ENCODE measurements around the gene NXN. TPM values are rescaled to one million over a fixed set of nuclear protein-coding genes. Genes with fewer than 3 reads are reported as not detected.
A peak's percentile ranks its signal among the peaks of the same experiment; 100 is the strongest.
"Not testable (repeated sequence)": the region's sequence is repeated elsewhere in the genome, so short reads cannot be mapped to it uniquely, and the experiment has no call there.

Gene NXN
- total and polyA plus RNA-seq, 4 experiments from 2014 or later = 0.55 to 2.7 (median 1.9) TPM

GRCh38 chr17:850086-850850 is 129.3 kb downstream of the NXN start:
- no peak overlapping the region for H3K27ac ChIP-seq (ENCODE audit: low read depth, low read length)
- H3K4me1 ChIP-seq (ENCODE audit: insufficient read depth, low read length) = peaks cover 10% of the 10 kb centered on the region
- POLR2A ChIA-PET (ENCODE audit: partially characterized antibody) = no interaction called here
- H3K27ac Mint-ChIP-seq = peak overlapping the region in 1 of 7 donors; percentile 55
- DNase-seq = no peak
- H3K4me1 Mint-ChIP-seq = peaks cover 5 to 17% (median 11%) of the 10 kb centered on the region in 4 donors
- no peak overlapping the region for H3K4me3 Mint-ChIP-seq
- H3K36me3 Mint-ChIP-seq = no peaks in the 10 kb centered on the region
- peaks cover 7% of the 10 kb centered on the region for H3K27me3 ChIP-seq (ENCODE audit: insufficient read depth, low read length)
- no peaks in the 10 kb centered on the region for H3K36me3 ChIP-seq (ENCODE audit: insufficient read depth, low read length)
- CTCF ChIA-PET (ENCODE audit: partially characterized antibody) = no interaction called here
- no peak overlapping the region for H3K4me3 ChIP-seq (ENCODE audit: low read length in 2 of 2)
- peaks cover 0 to 3% (median 0%) of the 10 kb centered on the region in 8 donors for H3K9me3 Mint-ChIP-seq
- H3K9me3 ChIP-seq (ENCODE audit: control insufficient read depth in 1 of 2, low read length in 2 of 2) = no peaks in the 10 kb centered on the region
- peaks cover 17 to 30% of the 10 kb centered on the region in 2 donors for H3K27me3 Mint-ChIP-seq
- intact Hi-C loops (cut with micrococcal nuclease) = no loop called here

- H3K36me3 ChIP-seq (ENCODE audit: insufficient read depth, low read length) = no peaks in the 10 kb centered on the region
- Mint-ChIP-seq H3K27me3 (peaks cover 21 to 36% of the 10 kb centered on the region in 2 donors), H3K4me1 (peaks cover 5 to 17% (median 12%) of the 10 kb centered on the region in 4 donors), H3K4me3 (no peak overlapping the region), H3K27ac (no peak overlapping the region), H3K36me3 (no peaks in the 10 kb centered on the region), H3K9me3 (peaks cover 0 to 2% (median 0%) of the 10 kb centered on the region in 8 donors)
- POLR2A ChIA-PET (ENCODE audit: partially characterized antibody) = no interaction called here
- intact Hi-C loops (cut with micrococcal nuclease) = no loop called here
- CTCF ChIA-PET (ENCODE audit: partially characterized antibody) = no interaction called here
- DNase-seq = no peak
- H3K4me1 ChIP-seq (ENCODE audit: insufficient read depth, low read length) = peaks cover 10% of the 10 kb centered on the region
- H3K27ac ChIP-seq (ENCODE audit: low read depth, low read length) = no peak overlapping the region
- H3K27me3 ChIP-seq (ENCODE audit: insufficient read depth, low read length) = peaks cover 9% of the 10 kb centered on the region
- H3K9me3 ChIP-seq (ENCODE audit: control insufficient read depth in 1 of 2, low read length in 2 of 2) = no peaks in the 10 kb centered on the region
- no peak overlapping the region for H3K4me3 ChIP-seq (ENCODE audit: low read length in 2 of 2)
Observed at GRCh38 chr17:848402-848801, 131.2 kb downstream of the NXN start.

GRCh38 chr17:846901-847843 is 132.4 kb downstream of the NXN start:
- H3K4me3 Mint-ChIP-seq = peak overlapping the region in 4 of 8 donors; percentile 35 to 51 (median 45)

GRCh38 chr17:841313-841712 is 138.3 kb downstream of the NXN start:
- H3K9me3 ChIP-seq (ENCODE audit: control insufficient read depth in 1 of 2, low read length in 2 of 2) = no peaks in the 10 kb centered on the region
- H3K27me3 Mint-ChIP-seq = peaks cover 12 to 22% of the 10 kb centered on the region in 2 donors
- H3K4me1 Mint-ChIP-seq = peaks cover 0 to 5% (median under 1%) of the 10 kb centered on the region in 4 donors
- ChIA-PET POLR2A (ENCODE audit: partially characterized antibody) (no interaction called here), CTCF (ENCODE audit: partially characterized antibody) (interaction anchor here (1.7 kb wide), 1 partner anchor 10 kb away, joined by 3 read pairs; no protein-coding TSS in a partner anchor)
- peaks cover 6% of the 10 kb centered on the region for H3K27me3 ChIP-seq (ENCODE audit: insufficient read depth, low read length)
- DNase-seq = no peak
- H3K36me3 ChIP-seq (ENCODE audit: insufficient read depth, low read length) = no peaks in the 10 kb centered on the region
- intact Hi-C loops (cut with micrococcal nuclease) = no loop called here
- H3K27ac Mint-ChIP-seq = no peak overlapping the region
- H3K9me3 Mint-ChIP-seq = no peaks in the 10 kb centered on the region
- H3K27ac ChIP-seq (ENCODE audit: low read depth, low read length) = no peak overlapping the region
- H3K36me3 Mint-ChIP-seq = no peaks in the 10 kb centered on the region
- H3K4me1 ChIP-seq (ENCODE audit: insufficient read depth, low read length) = no peaks in the 10 kb centered on the region
- H3K4me3 Mint-ChIP-seq = no peak overlapping the region
- H3K4me3 ChIP-seq (ENCODE audit: low read length in 2 of 2) = no peak overlapping the region

More at GRCh38 chr17:846901-847843, 132.4 kb downstream of the NXN start:
- H3K27me3 ChIP-seq (ENCODE audit: insufficient read depth, low read length) = peaks cover 9% of the 10 kb centered on the region
- no peaks in the 10 kb centered on the region for H3K9me3 ChIP-seq (ENCODE audit: control insufficient read depth in 1 of 2, low read length in 2 of 2)
- peaks cover 23 to 39% of the 10 kb centered on the region in 2 donors for H3K27me3 Mint-ChIP-seq
- ChIA-PET POLR2A (ENCODE audit: partially characterized antibody) (no interaction called here), CTCF (ENCODE audit: partially characterized antibody) (no interaction called here)
- peaks cover 5 to 17% (median 12%) of the 10 kb centered on the region in 4 donors for H3K4me1 Mint-ChIP-seq
- no peak overlapping the region for H3K4me3 ChIP-seq (ENCODE audit: low read length in 2 of 2)
- H3K9me3 Mint-ChIP-seq = peaks cover 0 to 1% (median 0%) of the 10 kb centered on the region in 8 donors
- no peak overlapping the region for H3K27ac ChIP-seq (ENCODE audit: low read depth, low read length)
- no peak for DNase-seq
- H3K27ac Mint-ChIP-seq = no peak overlapping the region
- intact Hi-C loops (cut with micrococcal nuclease) = no loop called here
- H3K36me3 ChIP-seq (ENCODE audit: insufficient read depth, low read length) = no peaks in the 10 kb centered on the region
- H3K36me3 Mint-ChIP-seq = no peaks in the 10 kb centered on the region
- H3K4me1 ChIP-seq (ENCODE audit: insufficient read depth, low read length) = peaks cover 10% of the 10 kb centered on the region

GRCh38 chr17:838486-838885 is 141.1 kb downstream of the NXN start:
- no peak overlapping the region for H3K4me3 Mint-ChIP-seq
- no peaks in the 10 kb centered on the region for H3K4me1 Mint-ChIP-seq
- Histone ChIP-seq H3K27ac (ENCODE audit: low read depth, low read length) (no peak overlapping the region), H3K27me3 (ENCODE audit: insufficient read depth, low read length) (no peaks in the 10 kb centered on the region), H3K9me3 (ENCODE audit: control insufficient read depth in 1 of 2, low read length in 2 of 2) (no peaks in the 10 kb centered on the region), H3K36me3 (ENCODE audit: insufficient read depth, low read length) (no peaks in the 10 kb centered on the region), H3K4me1 (ENCODE audit: insufficient read depth, low read length) (no peaks in the 10 kb centered on the region), H3K4me3 (ENCODE audit: low read length in 2 of 2) (no peak overlapping the region)
- H3K9me3 Mint-ChIP-seq = no peaks in the 10 kb centered on the region
- no peak overlapping the region for H3K27ac Mint-ChIP-seq
- intact Hi-C loops (cut with micrococcal nuclease) = no loop called here
- DNase-seq = no peak
- H3K36me3 Mint-ChIP-seq = no peaks in the 10 kb centered on the region
- ChIA-PET CTCF (ENCODE audit: partially characterized antibody) (no interaction called here), POLR2A (ENCODE audit: partially characterized antibody) (no interaction called here)
- H3K27me3 Mint-ChIP-seq = peaks cover 5 to 11% of the 10 kb centered on the region in 2 donors

GRCh38 chr17:836151-836550 is 143.4 kb downstream of the NXN start:
- Mint-ChIP-seq H3K4me3 (no peak overlapping the region), H3K36me3 (no peaks in the 10 kb centered on the region)
- CTCF ChIA-PET (ENCODE audit: partially characterized antibody) = no interaction called here

GRCh38 chr17:835721-836120 is 143.9 kb downstream of the NXN start:
- H3K9me3 ChIP-seq (ENCODE audit: control insufficient read depth in 1 of 2, low read length in 2 of 2); H3K27me3 ChIP-seq (ENCODE audit: insufficient read depth, low read length); H3K27me3 Mint-ChIP-seq; H3K36me3 Mint-ChIP-seq; intact Hi-C loops (cut with micrococcal nuclease); H3K36me3 ChIP-seq (ENCODE audit: insufficient read depth, low read length); CTCF ChIA-PET (ENCODE audit: partially characterized antibody); H3K4me1 ChIP-seq (ENCODE audit: insufficient read depth, low read length); H3K9me3 Mint-ChIP-seq; DNase-seq; H3K27ac ChIP-seq (ENCODE audit: low read depth, low read length); POLR2A ChIA-PET (ENCODE audit: partially characterized antibody); H3K4me3 ChIP-seq (ENCODE audit: low read length in 2 of 2); H3K4me1 Mint-ChIP-seq; H3K27ac Mint-ChIP-seq; H3K4me3 Mint-ChIP-seq: not testable (repeated sequence)

More at GRCh38 chr17:836151-836550, 143.4 kb downstream of the NXN start:
- no peak for DNase-seq
- H3K27ac ChIP-seq (ENCODE audit: low read depth, low read length) = no peak overlapping the region
- H3K27me3 ChIP-seq (ENCODE audit: insufficient read depth, low read length) = no peaks in the 10 kb centered on the region
- Mint-ChIP-seq H3K9me3 (peaks cover 0 to 4% (median 0%) of the 10 kb centered on the region in 8 donors), H3K27me3 (peaks cover 1 to 3% of the 10 kb centered on the region in 2 donors), H3K4me1 (no peaks in the 10 kb centered on the region), H3K27ac (no peak overlapping the region)
- no peaks in the 10 kb centered on the region for H3K4me1 ChIP-seq (ENCODE audit: insufficient read depth, low read length)
- POLR2A ChIA-PET (ENCODE audit: partially characterized antibody) = no interaction called here
- no peaks in the 10 kb centered on the region for H3K9me3 ChIP-seq (ENCODE audit: control insufficient read depth in 1 of 2, low read length in 2 of 2)
- intact Hi-C loops (cut with micrococcal nuclease) = no loop called here
- no peaks in the 10 kb centered on the region for H3K36me3 ChIP-seq (ENCODE audit: insufficient read depth, low read length)
- H3K4me3 ChIP-seq (ENCODE audit: low read length in 2 of 2) = no peak overlapping the region
